ENCODE data around the gene DCAF4L1.

The DCAF4L1 gene

GRCh38 chr4:41963105-41963504, 18.5 kb upstream of the DCAF4L1 start:
- H3K23ac ChIP-seq (ENCODE audit: low read depth, low read length, poor library complexity) = no peak overlapping the region
- no peak overlapping the region for H3K4me3 ChIP-seq (ENCODE audit: low read length in 2 of 2)
- no peak overlapping the region for H3K4me2 ChIP-seq (ENCODE audit: insufficient read depth, low read length, poor library complexity, severe bottlenecking)
- no peak overlapping the region for H3K18ac ChIP-seq (ENCODE audit: low read length)
- no peak overlapping the region for H2BK5ac ChIP-seq (ENCODE audit: low read length)
- no peak overlapping the region for H3K9ac ChIP-seq (ENCODE audit: low read depth, low read length, poor library complexity)
- H3K9me3 ChIP-seq (replicated peaks in 1 of 2; ENCODE audit: control insufficient read depth in 2 of 2, insufficient read depth in 1 of 2, low read depth in 1 of 2, low read length in 2 of 2) = no peaks in the 10 kb centered on the region
- H3K14ac ChIP-seq (ENCODE audit: low read length) = no peak overlapping the region
- WGBS, 2 donors (ENCODE audit: extremely low coverage in 2 of 2, insufficient read length in 2 of 2, insufficient replicate concordance in 1 of 2) = no CpG with 5 or more reads among the region's 4 CpGs
- H3K79me1 ChIP-seq (ENCODE audit: low read depth, low read length) = no peaks in the 10 kb centered on the region
- H4K8ac ChIP-seq (ENCODE audit: low read depth, low read length) = no peak overlapping the region
- no peak overlapping the region for H2AK5ac ChIP-seq (ENCODE audit: low read depth, low read length)
- no peak overlapping the region for H2BK120ac ChIP-seq (ENCODE audit: low read depth, low read length)
- no peak overlapping the region for H3K27ac ChIP-seq (replicated peaks; ENCODE audit: low read length)
- no peak for DNase-seq (ENCODE audit: low spot score)
- no peaks in the 10 kb centered on the region for H3K36me3 ChIP-seq (replicated peaks in 1 of 2; ENCODE audit: control insufficient read depth in 2 of 2, insufficient read depth in 2 of 2, low read length in 2 of 2)
- no peaks in the 10 kb centered on the region for H3K4me1 ChIP-seq (ENCODE audit: control insufficient read depth in 2 of 2, insufficient read depth in 1 of 2, low read depth in 1 of 2, low read length in 2 of 2)
- no peak overlapping the region for H2BK15ac ChIP-seq (ENCODE audit: low read length)
- H3K27me3 ChIP-seq (ENCODE audit: control insufficient read depth in 3 of 3, insufficient read depth in 3 of 3, low read depth in 1 of 3, low read length in 3 of 3) = no peaks in the 10 kb centered on the region
- H2AFZ ChIP-seq (ENCODE audit: low read length) = no peak overlapping the region
- H3K4ac ChIP-seq (ENCODE audit: low read length) = no peak overlapping the region
- H4K91ac ChIP-seq (ENCODE audit: low read depth, low read length, poor library complexity) = no peak overlapping the region
- H2BK12ac ChIP-seq (ENCODE audit: low read length) = no peak overlapping the region

- Histone ChIP-seq H3K27ac (replicated peaks; ENCODE audit: low read length) (no peak overlapping the region), H4K91ac (ENCODE audit: low read depth, low read length, poor library complexity) (no peak overlapping the region), H3K4me2 (ENCODE audit: insufficient read depth, low read length, poor library complexity, severe bottlenecking) (no peak overlapping the region), H2BK12ac (ENCODE audit: low read length) (no peak overlapping the region), H3K4me1 (ENCODE audit: control insufficient read depth in 2 of 2, insufficient read depth in 1 of 2, low read depth in 1 of 2, low read length in 2 of 2) (no peaks in the 10 kb centered on the region), H2BK15ac (ENCODE audit: low read length) (no peak overlapping the region), H3K4me3 (ENCODE audit: low read length in 2 of 2) (no peak overlapping the region), H3K36me3 (replicated peaks in 1 of 2; ENCODE audit: control insufficient read depth in 2 of 2, insufficient read depth in 2 of 2, low read length in 2 of 2) (no peaks in the 10 kb centered on the region), H3K14ac (ENCODE audit: low read length) (no peak overlapping the region), H2AFZ (ENCODE audit: low read length) (no peak overlapping the region), H2BK5ac (ENCODE audit: low read length) (no peak overlapping the region), H2AK5ac (ENCODE audit: low read depth, low read length) (no peak overlapping the region), H3K9ac (ENCODE audit: low read depth, low read length, poor library complexity) (no peak overlapping the region), H3K18ac (ENCODE audit: low read length) (no peak overlapping the region), H3K4ac (ENCODE audit: low read length) (no peak overlapping the region), H4K8ac (ENCODE audit: low read depth, low read length) (no peak overlapping the region), H3K23ac (ENCODE audit: low read depth, low read length, poor library complexity) (no peak overlapping the region), H3K27me3 (ENCODE audit: control insufficient read depth in 3 of 3, insufficient read depth in 3 of 3, low read depth in 1 of 3, low read length in 3 of 3) (no peaks in the 10 kb centered on the region), H2BK120ac (ENCODE audit: low read depth, low read length) (no peak overlapping the region), H3K79me1 (ENCODE audit: low read depth, low read length) (no peaks in the 10 kb centered on the region), H3K9me3 (replicated peaks in 1 of 2; ENCODE audit: control insufficient read depth in 2 of 2, insufficient read depth in 1 of 2, low read depth in 1 of 2, low read length in 2 of 2) (no peaks in the 10 kb centered on the region)
- DNase-seq (ENCODE audit: low spot score) = no peak
- WGBS, 2 donors (ENCODE audit: extremely low coverage in 2 of 2, insufficient read length in 2 of 2, insufficient replicate concordance in 1 of 2) = no CpG with 5 or more reads among the region's 1 CpG
Measured at GRCh38 chr4:41964401-41964800, 17.2 kb upstream of the DCAF4L1 start.

GRCh38 chr4:41967392-41967791, 14.2 kb upstream of the DCAF4L1 start:
- H4K8ac ChIP-seq (ENCODE audit: low read depth, low read length) = no peak overlapping the region
- H2BK120ac ChIP-seq (ENCODE audit: low read depth, low read length) = no peak overlapping the region

GRCh38 chr4:41969671-41970070, 11.9 kb upstream of the DCAF4L1 start:
- no peaks in the 10 kb centered on the region for H3K36me3 ChIP-seq (replicated peaks in 1 of 2; ENCODE audit: control insufficient read depth in 2 of 2, insufficient read depth in 2 of 2, low read length in 2 of 2)
- no peak overlapping the region for H2BK12ac ChIP-seq (ENCODE audit: low read length)
- no peak overlapping the region for H3K4me2 ChIP-seq (ENCODE audit: insufficient read depth, low read length, poor library complexity, severe bottlenecking)
- H3K18ac ChIP-seq (ENCODE audit: low read length) = no peak overlapping the region
- no peak overlapping the region for H3K9ac ChIP-seq (ENCODE audit: low read depth, low read length, poor library complexity)
- H2AK5ac ChIP-seq (ENCODE audit: low read depth, low read length) = no peak overlapping the region
- no peak for DNase-seq (ENCODE audit: low spot score)
- no peak overlapping the region for H3K4me3 ChIP-seq (ENCODE audit: low read length in 2 of 2)
- no peak overlapping the region for H3K4ac ChIP-seq (ENCODE audit: low read length)
- no peak overlapping the region for H2AFZ ChIP-seq (ENCODE audit: low read length)
- no peak overlapping the region for H2BK15ac ChIP-seq (ENCODE audit: low read length)
- H4K91ac ChIP-seq (ENCODE audit: low read depth, low read length, poor library complexity) = no peak overlapping the region
- no peak overlapping the region for H3K14ac ChIP-seq (ENCODE audit: low read length)
- H3K4me1 ChIP-seq (ENCODE audit: control insufficient read depth in 2 of 2, insufficient read depth in 1 of 2, low read depth in 1 of 2, low read length in 2 of 2) = no peaks in the 10 kb centered on the region
- no peaks in the 10 kb centered on the region for H3K79me1 ChIP-seq (ENCODE audit: low read depth, low read length)
- no peak overlapping the region for H4K8ac ChIP-seq (ENCODE audit: low read depth, low read length)
- H3K27me3 ChIP-seq (ENCODE audit: control insufficient read depth in 3 of 3, insufficient read depth in 3 of 3, low read depth in 1 of 3, low read length in 3 of 3) = no peaks in the 10 kb centered on the region
- no peak overlapping the region for H2BK120ac ChIP-seq (ENCODE audit: low read depth, low read length)
- no peak overlapping the region for H3K27ac ChIP-seq (replicated peaks; ENCODE audit: low read length)
- H3K9me3 ChIP-seq (replicated peaks in 1 of 2; ENCODE audit: control insufficient read depth in 2 of 2, insufficient read depth in 1 of 2, low read depth in 1 of 2, low read length in 2 of 2) = no peaks in the 10 kb centered on the region
- no peak overlapping the region for H2BK5ac ChIP-seq (ENCODE audit: low read length)
- H3K23ac ChIP-seq (ENCODE audit: low read depth, low read length, poor library complexity) = no peak overlapping the region

More at GRCh38 chr4:41967392-41967791, 14.2 kb upstream of the DCAF4L1 start:
- Histone ChIP-seq H3K27ac (replicated peaks; ENCODE audit: low read length) (no peak overlapping the region), H2BK5ac (ENCODE audit: low read length) (no peak overlapping the region), H3K14ac (ENCODE audit: low read length) (no peak overlapping the region), H3K18ac (ENCODE audit: low read length) (no peak overlapping the region), H3K36me3 (replicated peaks in 1 of 2; ENCODE audit: control insufficient read depth in 2 of 2, insufficient read depth in 2 of 2, low read length in 2 of 2) (no peaks in the 10 kb centered on the region), H3K9me3 (replicated peaks in 1 of 2; ENCODE audit: control insufficient read depth in 2 of 2, insufficient read depth in 1 of 2, low read depth in 1 of 2, low read length in 2 of 2) (no peaks in the 10 kb centered on the region), H3K9ac (ENCODE audit: low read depth, low read length, poor library complexity) (no peak overlapping the region), H2AK5ac (ENCODE audit: low read depth, low read length) (no peak overlapping the region), H3K4ac (ENCODE audit: low read length) (no peak overlapping the region), H3K23ac (ENCODE audit: low read depth, low read length, poor library complexity) (no peak overlapping the region), H2AFZ (ENCODE audit: low read length) (no peak overlapping the region), H2BK12ac (ENCODE audit: low read length) (no peak overlapping the region), H2BK15ac (ENCODE audit: low read length) (no peak overlapping the region), H4K91ac (ENCODE audit: low read depth, low read length, poor library complexity) (no peak overlapping the region), H3K4me1 (ENCODE audit: control insufficient read depth in 2 of 2, insufficient read depth in 1 of 2, low read depth in 1 of 2, low read length in 2 of 2) (no peaks in the 10 kb centered on the region), H3K79me1 (ENCODE audit: low read depth, low read length) (no peaks in the 10 kb centered on the region), H3K4me2 (ENCODE audit: insufficient read depth, low read length, poor library complexity, severe bottlenecking) (no peak overlapping the region), H3K4me3 (ENCODE audit: low read length in 2 of 2) (no peak overlapping the region), H3K27me3 (ENCODE audit: control insufficient read depth in 3 of 3, insufficient read depth in 3 of 3, low read depth in 1 of 3, low read length in 3 of 3) (no peaks in the 10 kb centered on the region)
- no peak for DNase-seq (ENCODE audit: low spot score)
- no CpG with 5 or more reads among the region's 2 CpGs for WGBS, 2 donors (ENCODE audit: extremely low coverage in 2 of 2, insufficient read length in 2 of 2, insufficient replicate concordance in 1 of 2)
